ENCODE results near the gene GOLGA3. TPM values are rescaled to one million over a fixed set of nuclear protein-coding genes. Genes with fewer than 3 reads are reported as not detected.

The GOLGA3 gene
- total RNA-seq, 4 donors from 2014 or later = 47.8 to 90.8 (median 76.6) TPM

- no peaks in the 10 kb centered on the region for H3K4me1 ChIP-seq
- no peaks in the 10 kb centered on the region for H3K27me3 ChIP-seq
- no peaks in the 10 kb centered on the region for H3K9me3 ChIP-seq
- H3K36me3 ChIP-seq = peaks cover 0 to 94% (median 0%) of the 10 kb centered on the region in 3 donors
- H3K27ac ChIP-seq = no peak overlapping the region
- TF ChIP-seq POLR2A (IDR thresholded peaks at IDR 0.05) (no peak), CTCF (IDR thresholded peaks at IDR 0.05) (no peak)
- no peak for DNase-seq
- no peak overlapping the region for H3K4me3 ChIP-seq
Measured at GRCh38 chr12:132803888-132804287, 24.8 kb downstream of the GOLGA3 start.

- no peaks in the 10 kb centered on the region for H3K4me1 ChIP-seq
- TF ChIP-seq POLR2A (IDR thresholded peaks at IDR 0.05) (no peak), CTCF (IDR thresholded peaks at IDR 0.05) (no peak)
- H3K4me3 ChIP-seq = no peak overlapping the region
- H3K36me3 ChIP-seq = peaks cover 0 to 94% (median 0%) of the 10 kb centered on the region in 3 donors
- H3K9me3 ChIP-seq = no peaks in the 10 kb centered on the region
- no peaks in the 10 kb centered on the region for H3K27me3 ChIP-seq
- no peak for DNase-seq
- no peak overlapping the region for H3K27ac ChIP-seq
Measured at GRCh38 chr12:132803125-132803524, 25.5 kb downstream of the GOLGA3 start.

GRCh38 chr12:132801741-132802140 is 26.9 kb downstream of the GOLGA3 start:
- H3K4me1 ChIP-seq = no peaks in the 10 kb centered on the region
- H3K36me3 ChIP-seq = peaks cover 0 to 94% (median 0%) of the 10 kb centered on the region in 3 donors
- no peaks in the 10 kb centered on the region for H3K9me3 ChIP-seq
- H3K27me3 ChIP-seq = no peaks in the 10 kb centered on the region
- H3K27ac ChIP-seq = no peak overlapping the region
- TF ChIP-seq CTCF (IDR thresholded peaks at IDR 0.05) = no peak
- TF ChIP-seq POLR2A (IDR thresholded peaks at IDR 0.05) = no peak
- no peak overlapping the region for H3K4me3 ChIP-seq
- DNase-seq = no peak

GRCh38 chr12:132798836-132799235 is 29.8 kb downstream of the GOLGA3 start:
- H3K4me1 ChIP-seq = no peaks in the 10 kb centered on the region
- H3K36me3 ChIP-seq = peaks cover 0 to 96% (median 0%) of the 10 kb centered on the region in 3 donors
- TF ChIP-seq CTCF (IDR thresholded peaks at IDR 0.05) = no peak
- no peak for TF ChIP-seq POLR2A (IDR thresholded peaks at IDR 0.05)
- H3K4me3 ChIP-seq = no peak overlapping the region
- no peaks in the 10 kb centered on the region for H3K9me3 ChIP-seq
- no peak for DNase-seq
- no peaks in the 10 kb centered on the region for H3K27me3 ChIP-seq
- H3K27ac ChIP-seq = no peak overlapping the region

- no peak overlapping the region for H3K27ac ChIP-seq
- H3K9me3 ChIP-seq = no peaks in the 10 kb centered on the region
- DNase-seq = no peak
- H3K27me3 ChIP-seq = no peaks in the 10 kb centered on the region
- no peaks in the 10 kb centered on the region for H3K4me1 ChIP-seq
- TF ChIP-seq CTCF (IDR thresholded peaks at IDR 0.05) (no peak), POLR2A (IDR thresholded peaks at IDR 0.05) (no peak)
- H3K4me3 ChIP-seq = no peak overlapping the region
- peaks cover 0 to 91% (median 0%) of the 10 kb centered on the region in 3 donors for H3K36me3 ChIP-seq
Measured at GRCh38 chr12:132797820-132798570, 30.7 kb downstream of the GOLGA3 start.
